Stimulated activated CD8-positive, alpha-beta memory T cell treated with anti-CD3 and anti-CD28 coated beads, Interleukin-7, amount 100 ng/mL, for 48 hours (primary cell): Measurements from ENCODE around the gene NR5A2.

Source experiments
- DNase-seq, 2 donors: peaks; one replicate each; pipeline ENCODE4 v3.0.0-alpha.2; 2020; ENCODE audit warnings: low read depth in 1 of 2; ENCODE audit errors: extremely low read depth in 1 of 2

The NR5A2 gene

DNA sequence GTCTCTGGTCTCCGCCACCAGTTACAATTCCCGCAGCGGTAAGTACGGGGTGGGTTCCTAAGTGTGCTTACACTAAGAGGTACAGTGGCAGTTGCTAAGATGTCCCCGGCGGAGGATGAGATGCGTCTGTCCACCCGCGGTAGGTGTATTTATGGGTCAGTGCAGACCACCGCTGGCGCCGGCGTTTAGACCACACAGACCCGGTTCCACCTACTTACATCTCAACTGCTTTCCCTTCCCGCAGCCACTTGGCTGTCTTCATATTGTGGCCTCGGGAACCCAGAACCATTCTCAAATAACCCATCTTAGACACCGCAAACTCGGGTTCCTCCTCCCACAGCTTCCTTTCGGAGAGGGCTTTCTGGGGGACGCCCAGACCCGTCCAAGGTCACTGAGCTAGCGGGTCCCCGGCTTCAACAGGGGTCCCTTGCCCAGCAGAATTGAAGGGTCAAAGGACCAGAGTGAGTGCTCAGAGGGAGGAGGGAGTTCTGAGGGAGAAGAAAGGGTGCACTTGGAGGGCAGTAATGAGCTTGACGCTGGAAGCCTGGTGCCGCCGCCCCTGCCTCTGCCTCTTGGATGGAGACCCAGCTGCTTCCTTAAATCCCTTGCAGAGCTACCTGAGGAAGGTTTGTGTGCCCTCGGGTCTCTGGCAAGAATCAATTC, 8.6 kb downstream of the NR5A2 start:
- DNase-seq: no peak

DNA sequence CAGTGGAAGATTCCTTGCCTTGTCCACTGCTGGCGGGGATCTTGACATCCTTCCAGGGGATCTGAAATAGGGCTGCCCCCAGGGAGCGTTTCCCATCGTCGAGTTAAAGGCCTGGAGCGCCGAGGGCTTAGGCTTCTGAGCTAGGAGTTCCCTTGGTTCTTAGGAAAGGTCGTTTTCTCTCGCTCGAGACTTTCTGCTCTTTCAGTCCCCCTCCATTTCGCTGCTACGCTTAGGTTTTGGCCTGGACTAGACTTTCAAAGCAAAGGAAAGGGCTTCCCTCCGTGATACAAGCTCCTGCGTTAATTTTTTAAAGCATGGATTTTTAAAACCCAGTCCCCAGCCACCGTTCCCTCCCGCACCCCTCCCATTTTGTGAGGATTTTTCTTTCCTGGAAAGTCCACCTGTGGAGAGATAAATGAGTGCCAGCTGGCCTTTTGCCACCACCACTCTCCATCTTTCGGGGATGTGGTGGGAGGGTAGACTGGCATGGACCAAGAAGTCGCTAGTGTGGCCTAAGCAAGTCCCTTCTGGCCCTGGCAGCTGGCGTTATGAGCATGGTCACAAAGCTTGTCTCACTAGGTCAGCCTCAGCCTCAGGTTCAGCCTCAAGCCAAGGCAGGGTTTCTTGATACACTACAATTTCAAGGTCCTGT, 9.2 kb downstream of the NR5A2 start:
- no peak for DNase-seq

GRCh38 chr1:200037501-200037900, 10.0 kb downstream of the NR5A2 start:
- DNase-seq: no peak

- no peak for DNase-seq
These were observed 10.4 kb downstream of the NR5A2 start for GRCh38 chr1:200037904-200038303.

GRCh38 chr1:200038325-200038980, 10.9 kb downstream of the NR5A2 start:
- DNase-seq: no peak

DNA sequence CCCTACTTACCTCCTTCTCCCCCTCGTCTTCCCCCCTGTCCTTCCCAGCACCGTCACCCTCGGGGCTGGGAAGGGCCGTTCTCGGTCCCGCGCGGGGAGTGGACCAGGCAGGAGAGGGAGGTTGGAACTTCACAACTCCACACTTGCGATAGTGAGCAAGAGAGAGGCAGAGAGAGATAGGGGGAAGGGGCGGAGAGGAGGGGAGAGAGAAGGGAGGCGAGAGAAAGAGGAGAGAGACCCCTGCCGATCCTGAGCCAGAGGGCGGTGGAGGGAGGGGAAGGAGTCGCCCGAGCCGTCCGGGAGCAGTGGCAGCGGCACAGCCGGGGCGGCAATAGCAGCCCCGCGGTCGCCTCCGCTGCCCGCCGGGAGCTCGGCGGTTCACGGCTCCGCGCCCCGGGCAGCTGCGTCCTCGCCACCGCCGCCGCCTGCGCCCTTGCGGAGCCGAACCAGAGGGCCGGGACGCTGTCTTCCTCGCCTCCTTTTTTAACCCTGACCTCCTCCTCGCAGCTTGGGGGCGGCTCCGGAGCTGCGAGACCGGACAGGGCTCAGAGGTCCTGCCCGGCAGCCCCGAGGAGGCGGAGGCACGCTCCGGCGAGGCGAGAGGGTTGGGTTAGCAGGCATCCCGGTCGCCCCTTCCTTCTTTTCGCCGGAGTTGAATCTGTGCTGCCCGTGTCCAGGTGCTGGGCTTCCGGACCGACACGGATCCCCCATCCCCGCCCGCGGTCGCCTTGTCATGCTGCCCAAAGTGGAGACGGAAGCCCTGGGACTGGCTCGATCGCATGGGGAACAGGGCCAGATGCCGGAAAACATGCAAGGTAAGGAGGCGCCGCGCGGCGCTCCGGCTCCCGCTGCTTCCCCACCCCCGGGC, 11.7 kb downstream of the NR5A2 start:
- no peak for DNase-seq

GRCh38 chr1:200039849-200040474, 12.5 kb downstream of the NR5A2 start:
- DNase-seq: no peak

- no peak for DNase-seq
These were observed 13.1 kb downstream of the NR5A2 start for GRCh38 chr1:200040481-200041138.

GRCh38 chr1:200041337-200042118, 14.0 kb downstream of the NR5A2 start:
- DNase-seq: no peak

GRCh38 chr1:200042119-200042551, 14.6 kb downstream of the NR5A2 start:
- DNase-seq: no peak

GRCh38 chr1:200042552-200043335, 15.2 kb downstream of the NR5A2 start:
- no peak for DNase-seq

DNA sequence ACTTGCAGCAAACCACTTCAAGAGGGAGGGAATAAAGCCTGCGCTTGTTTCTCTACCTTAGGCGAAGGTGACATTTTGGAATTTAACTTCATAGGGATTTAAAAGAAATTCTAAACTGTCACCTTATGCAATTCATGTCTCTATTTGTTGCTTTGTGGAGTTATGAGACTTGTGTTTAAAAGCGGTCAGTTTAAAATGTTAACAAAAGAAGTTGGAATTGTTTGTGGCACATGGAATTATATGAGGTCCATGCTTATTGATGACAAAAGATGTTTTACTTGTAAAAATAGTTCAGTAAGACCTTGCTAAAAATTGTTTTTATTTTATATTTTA, 15.8 kb downstream of the NR5A2 start:
- no peak for DNase-seq

- DNase-seq: no peak
These were observed 18.6 kb downstream of the NR5A2 start for GRCh38 chr1:200046115-200046514.

DNA sequence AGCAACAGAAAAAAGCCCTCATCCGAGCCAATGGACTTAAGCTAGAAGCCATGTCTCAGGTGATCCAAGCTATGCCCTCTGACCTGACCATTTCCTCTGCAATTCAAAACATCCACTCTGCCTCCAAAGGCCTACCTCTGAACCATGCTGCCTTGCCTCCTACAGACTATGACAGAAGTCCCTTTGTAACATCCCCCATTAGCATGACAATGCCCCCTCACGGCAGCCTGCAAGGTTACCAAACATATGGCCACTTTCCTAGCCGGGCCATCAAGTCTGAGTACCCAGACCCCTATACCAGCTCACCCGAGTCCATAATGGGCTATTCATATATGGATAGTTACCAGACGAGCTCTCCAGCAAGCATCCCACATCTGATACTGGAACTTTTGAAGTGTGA, 20.7 kb downstream of the NR5A2 start:
- DNase-seq: no peak

DNA sequence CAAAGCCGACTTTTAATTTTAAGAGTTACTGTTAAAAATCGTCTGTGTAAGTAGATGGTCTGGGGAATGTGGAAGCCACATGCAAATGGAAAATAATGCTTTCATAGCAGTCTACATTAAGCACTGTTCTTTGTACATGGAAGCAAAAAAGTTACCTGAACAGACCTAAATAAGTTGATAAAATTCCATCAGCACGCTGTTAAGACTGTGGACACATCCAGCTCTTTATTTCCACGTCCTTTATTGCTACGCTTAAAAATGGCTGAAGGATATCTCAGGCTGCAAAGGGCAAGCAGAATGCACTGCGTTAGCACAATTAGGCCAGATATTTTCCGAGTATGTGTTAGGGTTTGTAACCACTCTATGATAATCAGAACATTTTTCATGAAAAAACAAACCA, 22.3 kb downstream of the NR5A2 start:
- DNase-seq: no peak

GRCh38 chr1:200051620-200052019, 24.1 kb downstream of the NR5A2 start:
- no peak for DNase-seq

DNA sequence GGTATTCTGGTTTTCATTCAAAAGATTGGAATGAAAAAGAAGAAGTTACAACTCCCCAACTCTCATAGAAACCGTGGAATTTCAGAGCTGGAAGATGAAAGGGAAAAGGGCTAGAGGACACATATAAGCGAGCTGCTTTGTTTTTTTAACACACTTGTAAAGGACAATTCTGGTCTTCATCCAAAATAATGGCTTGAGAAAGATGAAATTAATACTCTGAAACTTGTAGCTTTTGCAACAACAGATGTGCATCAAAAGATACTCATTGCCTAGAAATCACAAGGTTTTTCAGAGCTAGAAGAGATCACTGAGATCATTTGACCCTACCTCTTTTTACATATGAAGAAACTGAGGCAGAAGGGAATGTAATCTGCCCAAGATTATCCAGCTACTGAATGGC, 25.6 kb downstream of the NR5A2 start:
- no peak for DNase-seq

- DNase-seq: no peak
These were observed 26.1 kb downstream of the NR5A2 start for GRCh38 chr1:200053646-200054045.

- no peak for DNase-seq
These were observed 30.8 kb downstream of the NR5A2 start for GRCh38 chr1:200058341-200058740.
